GM23248 (cell line): Measurements from ENCODE around the gene CHST8.

ENCODE experiments used
- EZH2 ChIP-seq: fragments of 200-600 bp; sonication (generic); IDR thresholded peaks from 2 replicates; pipeline ENCODE4 v1.6.1; 2018; ENCODE audit warnings: antibody characterized with exemption, mild to moderate bottlenecking; ENCODE audit not compliant: insufficient read depth, poor library complexity, severe bottlenecking
- EZH2phosphoT487 ChIP-seq: fragments of 200-600 bp; sonication (generic); IDR thresholded peaks from 2 replicates; pipeline ENCODE4 v1.6.1; 2018; ENCODE audit warnings: antibody characterized with exemption, moderate library complexity, mild to moderate bottlenecking, low read depth; ENCODE audit not compliant: insufficient read depth

DNA sequence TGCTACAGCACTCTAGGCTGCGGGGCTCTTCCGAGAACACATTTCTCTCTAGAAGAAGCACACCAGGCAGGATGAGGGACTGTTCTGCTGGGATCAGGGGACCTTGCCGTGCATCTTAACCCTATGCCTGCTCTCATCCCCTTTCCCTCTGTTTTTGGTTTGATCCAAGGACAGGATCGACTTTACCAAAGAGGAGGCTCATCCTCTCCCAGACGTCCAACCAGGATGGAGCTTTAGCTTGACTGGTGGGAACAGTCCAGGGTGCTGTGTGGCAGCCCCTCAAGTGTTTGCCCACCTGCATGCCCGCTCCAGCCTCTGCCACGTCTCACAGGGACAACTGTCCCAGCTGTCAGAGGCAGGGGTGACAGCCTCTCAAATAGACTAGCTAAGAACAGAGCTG is 132.6 kb downstream of the CHST8 start:
- TF ChIP-seq EZH2 (no peak), EZH2phosphoT487 (no peak)
